Inferior parietal cortex (tissue), 1 donor: Measurements from ENCODE around the gene DFFB.

Source experiments
- DNase-seq: peaks from one replicate; pipeline ENCODE4 v3.0.0-alpha.2; 2016; ENCODE audit errors: extremely low spot score

The DFFB gene

GRCh38 chr1:3831689-3832088 is 25.6 kb upstream of the DFFB start:
- no peak for DNase-seq

GRCh38 chr1:3834701-3835100 is 22.6 kb upstream of the DFFB start:
- no peak for DNase-seq

GRCh38 chr1:3836421-3836820 is 20.9 kb upstream of the DFFB start:
- no peak for DNase-seq

GRCh38 chr1:3837200-3837599 is 20.1 kb upstream of the DFFB start:
- DNase-seq = no peak

GRCh38 chr1:3837685-3838084 is 19.6 kb upstream of the DFFB start:
- no peak for DNase-seq

GRCh38 chr1:3838788-3839187 is 18.5 kb upstream of the DFFB start:
- DNase-seq = no peak

GRCh38 chr1:3841491-3841890 is 15.8 kb upstream of the DFFB start:
- no peak for DNase-seq

- no peak for DNase-seq
Measured at GRCh38 chr1:3842912-3843311, 14.4 kb upstream of the DFFB start.

- DNase-seq = no peak
Measured at GRCh38 chr1:3846541-3846940, 10.7 kb upstream of the DFFB start.

- DNase-seq = no peak
Measured at GRCh38 chr1:3847081-3847480, 10.2 kb upstream of the DFFB start.

GRCh38 chr1:3850857-3851256 is 6.4 kb upstream of the DFFB start:
- no peak for DNase-seq

- DNase-seq = no peak
Measured at GRCh38 chr1:3851292-3851691, 6.0 kb upstream of the DFFB start.

- no peak for DNase-seq
Measured at GRCh38 chr1:3852091-3852490, 5.2 kb upstream of the DFFB start.

GRCh38 chr1:3852711-3853485 is 4.4 kb upstream of the DFFB start:
- DNase-seq = no peak

- no peak for DNase-seq
Measured at GRCh38 chr1:3857791-3858129, 484 bp downstream of the DFFB start.

- DNase-seq = peak; percentile 29
Measured at GRCh38 chr1:3858231-3858981, 1.1 kb downstream of the DFFB start.

GRCh38 chr1:3863231-3863935 is 6.1 kb downstream of the DFFB start:
- DNase-seq = peak; percentile 32

GRCh38 chr1:3864884-3865283 is 7.6 kb downstream of the DFFB start:
- DNase-seq = no peak

GRCh38 chr1:3865606-3866160 is 8.4 kb downstream of the DFFB start:
- DNase-seq = no peak

- DNase-seq = no peak
Measured at GRCh38 chr1:3868464-3869006, 11.3 kb downstream of the DFFB start.

GRCh38 chr1:3869751-3870301 is 12.6 kb downstream of the DFFB start:
- no peak for DNase-seq

- no peak for DNase-seq
Measured at GRCh38 chr1:3871451-3871805, 14.2 kb downstream of the DFFB start.
